RWPE2 (cell line): ENCODE measurements around the gene UGT1A9.

Experiments used
- ATAC-seq: fragments of 200-7000 bp; cut with Tn5 transposase; 3 replicates; pipeline ENCODE4 v1.9.1; 2021; ENCODE audit warnings: low read depth
- DNase-seq: peaks from one replicate; pipeline ENCODE4 v3.0.0-alpha.2; 2020; ENCODE audit warnings: low spot score
- H3K27ac ChIP-seq: fragments of 450-650 bp; 2 replicates; pipeline ENCODE4 v1.5.1; 2017; ENCODE audit warnings: mild to moderate bottlenecking; ENCODE audit not compliant: poor library complexity, severe bottlenecking
- H3K27me3 ChIP-seq: fragments of 250-450 bp; sonication (Bioruptor Pico); 2 replicates; pipeline ENCODE4 v1.5.1; 2021; ENCODE audit warnings: mild to moderate bottlenecking, moderate library complexity; ENCODE audit not compliant: insufficient read depth, poor library complexity, severe bottlenecking
- H3K36me3 ChIP-seq: fragments of 250-450 bp; sonication (Bioruptor Pico); 2 replicates; pipeline ENCODE4 v1.5.1; 2020; ENCODE audit warnings: low read depth, mild to moderate bottlenecking, moderate library complexity
- H3K4me1 ChIP-seq: fragments of 250-450 bp; sonication (Bioruptor Pico); 2 replicates; pipeline ENCODE4 v1.5.1; 2021; ENCODE audit warnings: mild to moderate bottlenecking, moderate library complexity; ENCODE audit not compliant: insufficient read depth, poor library complexity, severe bottlenecking
- H3K4me3 ChIP-seq: fragments of 250-450 bp; sonication (Bioruptor Pico); 2 replicates; pipeline ENCODE4 v1.5.1; 2021; ENCODE audit warnings: mild to moderate bottlenecking, moderate library complexity; ENCODE audit not compliant: severe bottlenecking
- H3K9me3 ChIP-seq: fragments of 250-450 bp; sonication (Bioruptor Pico); 2 replicates; pipeline ENCODE4 v1.5.1; 2021; ENCODE audit warnings: mild to moderate bottlenecking, moderate library complexity; ENCODE audit not compliant: severe bottlenecking
- TF ChIP-seq, protein P1 (sequence below): fragments of 450-650 bp; IDR thresholded peaks from one replicate; pipeline ENCODE4 v1.5.1; 2017; ENCODE audit warnings: mild to moderate bottlenecking, moderate library complexity; ENCODE audit not compliant: poor library complexity, severe bottlenecking

UGT1A9 gene

DNA sequence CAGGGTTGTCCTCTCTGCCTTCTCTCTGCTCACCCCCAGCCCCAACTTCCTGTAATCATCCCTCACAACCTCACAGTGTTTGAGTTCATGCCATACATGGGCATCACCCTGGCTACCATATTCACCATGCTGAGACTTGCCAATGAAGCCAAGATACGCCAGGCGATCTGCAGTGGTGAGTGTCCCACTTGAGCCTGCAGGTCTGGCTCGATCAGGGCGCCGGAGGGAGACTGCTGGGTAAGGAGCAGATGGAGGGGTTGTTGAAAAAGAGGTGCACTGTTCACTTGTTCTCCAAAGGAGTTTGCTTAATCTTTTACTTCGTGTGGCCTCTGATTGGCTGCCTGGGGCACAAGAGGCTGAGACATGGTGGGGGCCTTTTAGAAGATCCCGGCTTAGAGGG lies 121.0 kb downstream of the UGT1A9 start:
- TF ChIP-seq, protein P1, sequence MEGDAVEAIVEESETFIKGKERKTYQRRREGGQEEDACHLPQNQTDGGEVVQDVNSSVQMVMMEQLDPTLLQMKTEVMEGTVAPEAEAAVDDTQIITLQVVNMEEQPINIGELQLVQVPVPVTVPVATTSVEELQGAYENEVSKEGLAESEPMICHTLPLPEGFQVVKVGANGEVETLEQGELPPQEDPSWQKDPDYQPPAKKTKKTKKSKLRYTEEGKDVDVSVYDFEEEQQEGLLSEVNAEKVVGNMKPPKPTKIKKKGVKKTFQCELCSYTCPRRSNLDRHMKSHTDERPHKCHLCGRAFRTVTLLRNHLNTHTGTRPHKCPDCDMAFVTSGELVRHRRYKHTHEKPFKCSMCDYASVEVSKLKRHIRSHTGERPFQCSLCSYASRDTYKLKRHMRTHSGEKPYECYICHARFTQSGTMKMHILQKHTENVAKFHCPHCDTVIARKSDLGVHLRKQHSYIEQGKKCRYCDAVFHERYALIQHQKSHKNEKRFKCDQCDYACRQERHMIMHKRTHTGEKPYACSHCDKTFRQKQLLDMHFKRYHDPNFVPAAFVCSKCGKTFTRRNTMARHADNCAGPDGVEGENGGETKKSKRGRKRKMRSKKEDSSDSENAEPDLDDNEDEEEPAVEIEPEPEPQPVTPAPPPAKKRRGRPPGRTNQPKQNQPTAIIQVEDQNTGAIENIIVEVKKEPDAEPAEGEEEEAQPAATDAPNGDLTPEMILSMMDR: no peak
- H3K36me3 ChIP-seq: no peaks in the 10 kb centered on the region
- H3K27ac ChIP-seq: no peak overlapping the region
- H3K4me3 ChIP-seq: no peak overlapping the region
- no peaks in the 10 kb centered on the region for H3K27me3 ChIP-seq
- no peaks in the 10 kb centered on the region for H3K9me3 ChIP-seq
- DNase-seq (no peak), ATAC-seq (no peak)
- H3K4me1 ChIP-seq: no peaks in the 10 kb centered on the region

- no peak overlapping the region for H3K4me3 ChIP-seq
- TF ChIP-seq, protein P1: no peak
- no peaks in the 10 kb centered on the region for H3K27me3 ChIP-seq
- H3K9me3 ChIP-seq: no peaks in the 10 kb centered on the region
- H3K27ac ChIP-seq: no peak overlapping the region
- ATAC-seq: no peak
- DNase-seq: no peak
- no peaks in the 10 kb centered on the region for H3K36me3 ChIP-seq
- no peaks in the 10 kb centered on the region for H3K4me1 ChIP-seq
Measured at GRCh38 chr2:233793465-233794127, 121.9 kb downstream of the UGT1A9 start.

DNA sequence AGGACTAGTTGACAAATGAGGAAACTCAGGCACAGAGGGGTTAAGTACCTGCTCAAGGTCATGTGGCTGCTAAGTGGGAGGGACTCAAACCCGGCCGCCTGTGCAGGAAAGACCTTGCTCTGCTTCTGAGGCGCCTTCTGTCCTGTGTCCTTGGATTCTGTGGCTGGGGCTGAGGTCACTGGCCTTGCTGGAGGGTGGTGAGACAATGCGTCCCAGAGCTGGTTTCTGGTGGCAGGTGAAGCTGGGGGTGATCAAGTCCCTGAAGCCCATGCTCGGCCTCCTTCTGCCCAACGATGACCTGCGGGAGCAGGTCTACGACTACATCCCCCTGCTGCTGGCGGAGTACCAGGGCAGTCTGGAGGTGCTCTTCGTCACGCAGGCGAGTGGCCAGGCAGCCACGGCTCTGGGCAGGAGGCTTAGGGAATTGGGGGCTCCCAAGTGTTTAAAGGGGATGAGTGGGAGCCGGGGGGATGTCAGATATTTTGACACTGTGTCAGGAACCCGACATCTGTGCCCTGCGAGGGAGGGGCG lies 122.5 kb downstream of the UGT1A9 start:
- DNase-seq: no peak
- H3K36me3 ChIP-seq: no peaks in the 10 kb centered on the region
- no peak overlapping the region for H3K4me3 ChIP-seq
- H3K4me1 ChIP-seq: no peaks in the 10 kb centered on the region
- H3K9me3 ChIP-seq: no peaks in the 10 kb centered on the region
- TF ChIP-seq, protein P1: no peak
- no peaks in the 10 kb centered on the region for H3K27me3 ChIP-seq
- H3K27ac ChIP-seq: no peak overlapping the region
- no peak for ATAC-seq

GRCh38 chr2:233795735-233796171 lies 124.1 kb downstream of the UGT1A9 start:
- no peak for ATAC-seq

More at GRCh38 chr2:233795735-233796171, 124.1 kb downstream of the UGT1A9 start:
- no peaks in the 10 kb centered on the region for H3K9me3 ChIP-seq
- TF ChIP-seq, protein P1: no peak
- no peaks in the 10 kb centered on the region for H3K36me3 ChIP-seq
- H3K4me1 ChIP-seq: no peaks in the 10 kb centered on the region
- H3K4me3 ChIP-seq: no peak overlapping the region
- DNase-seq: no peak
- no peak overlapping the region for H3K27ac ChIP-seq
- no peaks in the 10 kb centered on the region for H3K27me3 ChIP-seq
